Right lobe of liver (tissue), 4 donors: ENCODE data around the gene FRMD3.

ENCODE experiments used
- POLR2A ChIP-seq: fragments of 450-650 bp; IDR thresholded peaks from one replicate; pipeline ENCODE4 v1.6.1; 2017; ENCODE audit warnings: antibody characterized with exemption, mild to moderate bottlenecking
- TF ChIP-seq, protein P1 (sequence below), 4 donors: fragments of 200-600 bp in 3 of 4; fragments of 450-650 bp in 1 of 4; IDR thresholded peaks; one replicate each; pipeline versions ENCODE4 v1.5.1 to v1.8.0; 2016 to 2022; ENCODE audit warnings: antibody characterized with exemption in 4 of 4, mild to moderate bottlenecking in 2 of 4
- donor health status: DM: no; HTN: no; CAD: no.
- donor health status: DM: no; HTN: no; CAD: no.
- donor health status: DM: no; HTN: yes; CAD: no.

DNA sequence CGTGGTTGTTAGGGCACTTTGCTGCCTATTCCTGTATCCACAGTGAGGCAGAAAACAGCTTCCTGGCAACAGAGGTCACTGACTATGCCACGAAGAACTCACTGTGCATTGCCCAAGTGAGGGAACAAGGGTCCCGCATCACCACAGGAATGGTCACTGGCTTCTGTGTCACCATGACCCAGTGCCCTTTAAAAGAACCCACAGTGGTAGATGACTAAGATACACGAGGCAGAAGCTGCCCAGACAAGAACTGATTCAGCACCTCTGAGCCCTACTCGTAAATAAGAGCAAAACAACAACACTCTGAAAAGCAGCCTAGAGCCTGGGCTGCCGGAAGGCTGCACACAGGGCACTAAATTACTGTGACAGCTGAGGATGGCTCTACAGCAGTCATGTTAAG, 238.6 kb downstream of the FRMD3 start:
- TF ChIP-seq, protein P1, sequence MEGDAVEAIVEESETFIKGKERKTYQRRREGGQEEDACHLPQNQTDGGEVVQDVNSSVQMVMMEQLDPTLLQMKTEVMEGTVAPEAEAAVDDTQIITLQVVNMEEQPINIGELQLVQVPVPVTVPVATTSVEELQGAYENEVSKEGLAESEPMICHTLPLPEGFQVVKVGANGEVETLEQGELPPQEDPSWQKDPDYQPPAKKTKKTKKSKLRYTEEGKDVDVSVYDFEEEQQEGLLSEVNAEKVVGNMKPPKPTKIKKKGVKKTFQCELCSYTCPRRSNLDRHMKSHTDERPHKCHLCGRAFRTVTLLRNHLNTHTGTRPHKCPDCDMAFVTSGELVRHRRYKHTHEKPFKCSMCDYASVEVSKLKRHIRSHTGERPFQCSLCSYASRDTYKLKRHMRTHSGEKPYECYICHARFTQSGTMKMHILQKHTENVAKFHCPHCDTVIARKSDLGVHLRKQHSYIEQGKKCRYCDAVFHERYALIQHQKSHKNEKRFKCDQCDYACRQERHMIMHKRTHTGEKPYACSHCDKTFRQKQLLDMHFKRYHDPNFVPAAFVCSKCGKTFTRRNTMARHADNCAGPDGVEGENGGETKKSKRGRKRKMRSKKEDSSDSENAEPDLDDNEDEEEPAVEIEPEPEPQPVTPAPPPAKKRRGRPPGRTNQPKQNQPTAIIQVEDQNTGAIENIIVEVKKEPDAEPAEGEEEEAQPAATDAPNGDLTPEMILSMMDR (IDR thresholded peaks at IDR 0.05): no peak
- TF ChIP-seq POLR2A: no peak
